Adrenal gland (tissue), 12 donors: Measurements from ENCODE around the gene SLC22A4. TPM values are rescaled to one million over a fixed set of nuclear protein-coding genes. Genes with fewer than 3 reads are reported as not detected.

ENCODE experiments used
- DNase-seq, 7 donors: peaks; one replicate each; pipeline ENCODE4 v3.0.0-alpha.2; 2019 to 2020
- H3K27ac ChIP-seq, 5 donors: fragments of 200-600 bp; sonication (generic) in 4 of 5; 1 replicate in 3 of 5; 2 replicates in 2 of 5; pipeline versions ENCODE4 v1.5.1 to v1.8.0; 2016 to 2020; ENCODE audit warnings: mild to moderate bottlenecking in 1 of 5
- H3K27me3 ChIP-seq: fragments of 200-600 bp; 2 replicates; pipeline ENCODE4 v1.8.0; 2021
- H3K36me3 ChIP-seq, 2 donors: fragments of 200-600 bp; replicated peaks in 1 of 2; 1 replicate in 1 of 2; 2 replicates in 1 of 2; pipeline versions ENCODE4 v1.5.1 to v1.8.0; 2018 to 2022
- H3K4me1 ChIP-seq, 2 donors: fragments of 200-600 bp; replicated peaks in 1 of 2; 1 replicate in 1 of 2; 2 replicates in 1 of 2; pipeline versions ENCODE4 v1.5.1 to v1.8.0; 2018 to 2021
- H3K4me3 ChIP-seq, 4 donors: fragments of 200-600 bp; sonication (generic) in 3 of 4; one replicate each; pipeline ENCODE4 v1.5.1; 2016 to 2018
- H3K9me3 ChIP-seq, 3 donors: fragments of 200-600 bp; sonication (generic) in 1 of 3; replicated peaks in 1 of 3; 1 replicate in 2 of 3; 2 replicates in 1 of 3; pipeline versions ENCODE4 v1.5.1 to v1.8.0; 2016 to 2021
- POLR2A ChIP-seq, 2 donors: fragments of 450-650 bp; IDR thresholded peaks; one replicate each; pipeline ENCODE4 v1.6.1; 2017; ENCODE audit warnings: antibody characterized with exemption in 2 of 2, mild to moderate bottlenecking in 2 of 2, moderate library complexity in 1 of 2
- WGBS, 4 donors: extraction: QIAGEN DNeasy Blood & Tissue Kit in 2 of 4; methylation state at CpG; one replicate each; pipeline versions ENCODE4 v1.1.5 to v1.1.7; 2013 to 2017; 5-methylcytosine and 5-hydroxymethylcytosine counted together
- intact Hi-C, 2 donors: fragments of 100-400 bp; cut with DNase I; formaldehyde crosslinking; loops; one replicate each; pipeline versions ENCODE4 v1.14.1 to v1.15.0; 2022 to 2023
- polyA plus RNA-seq, 3 donors: library from polyadenylated mRNA; stranded (reverse); fragments of 200-250 nt in 2 of 3; fragments of 350-450 nt in 1 of 3; fragmentation: Illumina TruSeq in 1 of 3; extraction: RNeasy Lipid Tissue Mini Kit (QIAGEN cat#74804) in 1 of 3; gene quantifications; one replicate each; pipeline ENCODE4 v1.2.3, GENCODE V29; 2013 to 2014
- total RNA-seq, 9 donors: library from RNA; depleted of rRNA in 4 of 9; stranded (reverse); fragments of >200 nt in 4 of 9; fragments of 120-200 nt in 1 of 9; fragmentation: NEBNext Ultra II Directional in 1 of 9; extraction: Animal tissue kit (Norgen Biotek cat#: 25700) in 1 of 9; gene quantifications; one replicate each; pipeline versions ENCODE4 v1.1.0 to v1.2.4, GENCODE V29; 2013 to 2023
- TF ChIP-seq, protein P1 (sequence below), 6 experiments: fragments of 450-650 bp in 4 of 6; fragments of 200-600 bp in 2 of 6; sonication (generic) in 1 of 6; IDR thresholded peaks; 1 replicate in 5 of 6; 2 replicates in 1 of 6; pipeline versions ENCODE4 v1.5.1 to v1.8.0; 2016 to 2021; ENCODE audit warnings: antibody characterized with exemption in 6 of 6, mild to moderate bottlenecking in 2 of 6, moderate library complexity in 1 of 6
- donor health status: healthy with polysubstance abuse.
- donor health status: Bipolar disorder and iron deficiency.
- donor health status: DM: yes; HTN: yes; CAD: no.
- donor health status: DM: no; HTN: no; CAD: no.
- donor health status: DM: no; HTN: no; CAD: no.
- donor health status: DM: yes; HTN: yes; CAD: no.

Gene SLC22A4
- total and polyA plus RNA-seq, 12 donors: 1.4 to 8.2 (median 3.2) TPM

DNA sequence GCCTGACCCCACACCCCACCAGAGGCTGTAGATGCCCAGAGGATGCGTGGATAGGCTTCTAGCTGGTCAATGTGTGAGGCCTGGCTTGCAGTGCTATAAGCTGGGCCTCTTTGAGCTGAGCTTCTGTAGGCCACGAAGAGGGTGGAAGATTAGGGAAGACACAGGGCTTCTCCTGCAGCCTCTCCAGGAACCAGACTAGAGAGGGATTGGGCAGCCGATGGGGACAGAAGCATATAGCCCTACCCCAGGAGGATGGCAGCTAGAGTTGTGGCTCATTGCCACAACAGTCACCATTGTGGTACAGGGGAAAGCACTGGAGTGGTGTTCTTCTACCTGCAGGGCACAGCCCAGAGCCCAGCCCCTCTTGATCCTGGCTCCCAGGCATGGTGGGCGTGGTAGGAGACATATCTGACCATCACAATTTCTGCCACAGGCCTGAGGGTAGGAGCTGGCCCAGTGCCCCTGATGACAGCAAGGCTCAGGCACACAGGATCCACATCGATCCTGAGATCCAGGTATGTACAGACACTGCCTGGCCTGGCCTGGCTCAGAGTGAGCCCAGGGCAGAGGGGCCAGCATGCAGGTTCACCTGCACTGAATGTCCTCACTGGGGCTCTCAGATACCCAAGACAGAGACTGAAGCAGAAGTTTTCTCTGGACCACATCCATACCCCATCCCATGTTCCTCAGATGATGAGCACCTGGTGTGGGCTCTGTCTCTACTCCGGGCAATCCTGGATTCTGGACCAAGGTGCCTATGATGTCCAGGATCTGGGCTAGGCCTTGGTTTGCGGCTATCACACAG, 28.0 kb upstream of the SLC22A4 start:
- Histone ChIP-seq H3K36me3 (no peaks in the 10 kb centered on the region), H3K27ac (peak overlapping the region in 2 of 5 donors; percentile 66 to 74), H3K4me3 (no peak overlapping the region), H3K27me3 (no peaks in the 10 kb centered on the region), H3K9me3 (no peaks in the 10 kb centered on the region), H3K4me1 (peaks cover 7 to 16% of the 10 kb centered on the region in 2 donors)
- TF ChIP-seq, protein P1, sequence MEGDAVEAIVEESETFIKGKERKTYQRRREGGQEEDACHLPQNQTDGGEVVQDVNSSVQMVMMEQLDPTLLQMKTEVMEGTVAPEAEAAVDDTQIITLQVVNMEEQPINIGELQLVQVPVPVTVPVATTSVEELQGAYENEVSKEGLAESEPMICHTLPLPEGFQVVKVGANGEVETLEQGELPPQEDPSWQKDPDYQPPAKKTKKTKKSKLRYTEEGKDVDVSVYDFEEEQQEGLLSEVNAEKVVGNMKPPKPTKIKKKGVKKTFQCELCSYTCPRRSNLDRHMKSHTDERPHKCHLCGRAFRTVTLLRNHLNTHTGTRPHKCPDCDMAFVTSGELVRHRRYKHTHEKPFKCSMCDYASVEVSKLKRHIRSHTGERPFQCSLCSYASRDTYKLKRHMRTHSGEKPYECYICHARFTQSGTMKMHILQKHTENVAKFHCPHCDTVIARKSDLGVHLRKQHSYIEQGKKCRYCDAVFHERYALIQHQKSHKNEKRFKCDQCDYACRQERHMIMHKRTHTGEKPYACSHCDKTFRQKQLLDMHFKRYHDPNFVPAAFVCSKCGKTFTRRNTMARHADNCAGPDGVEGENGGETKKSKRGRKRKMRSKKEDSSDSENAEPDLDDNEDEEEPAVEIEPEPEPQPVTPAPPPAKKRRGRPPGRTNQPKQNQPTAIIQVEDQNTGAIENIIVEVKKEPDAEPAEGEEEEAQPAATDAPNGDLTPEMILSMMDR (IDR thresholded peaks at IDR 0.05): no peak
- TF ChIP-seq POLR2A (IDR thresholded peaks at IDR 0.05): no peak
- peak in 3 of 7 donors; percentile 13 to 58 (median 15) for DNase-seq
- 81 to 89% (median 85%) methylated on average over 3 to 7 of the region's 7 CpGs for WGBS, 4 donors
- intact Hi-C loops: no loop called here

DNA sequence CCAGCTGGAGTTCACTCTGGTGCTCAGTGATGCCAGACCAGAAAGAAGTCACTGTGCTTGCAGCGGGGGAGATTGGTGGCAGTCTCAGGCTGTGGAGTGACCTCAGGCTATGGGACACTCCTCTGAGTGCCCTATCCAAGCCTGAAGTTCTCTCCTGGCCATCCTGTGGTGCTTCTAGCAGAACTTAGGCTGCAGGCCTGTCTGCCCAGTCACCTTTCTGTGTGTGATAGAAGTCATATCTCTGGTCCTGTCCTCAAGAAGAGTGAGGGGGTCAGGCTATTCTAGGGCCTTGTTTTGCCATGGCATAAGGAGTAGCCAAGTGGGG, 27.4 kb upstream of the SLC22A4 start:
- intact Hi-C loops: no loop called here
- peak in 2 of 7 donors; percentile 7 to 48 for DNase-seq
- no peaks in the 10 kb centered on the region for H3K36me3 ChIP-seq
- H3K27ac ChIP-seq: peak overlapping the region in 1 of 5 donors; percentile 66
- peaks cover 7 to 14% of the 10 kb centered on the region in 2 donors for H3K4me1 ChIP-seq
- no peaks in the 10 kb centered on the region for H3K27me3 ChIP-seq
- no peak for TF ChIP-seq POLR2A (IDR thresholded peaks at IDR 0.05)
- TF ChIP-seq, protein P1 (IDR thresholded peaks at IDR 0.05): no peak
- H3K9me3 ChIP-seq: no peaks in the 10 kb centered on the region
- no peak overlapping the region for H3K4me3 ChIP-seq
- WGBS, 4 donors: 100% methylated on average over 1 of the region's 1 CpG; no CpG with 5 or more reads in 2 of the 4 donors

DNA sequence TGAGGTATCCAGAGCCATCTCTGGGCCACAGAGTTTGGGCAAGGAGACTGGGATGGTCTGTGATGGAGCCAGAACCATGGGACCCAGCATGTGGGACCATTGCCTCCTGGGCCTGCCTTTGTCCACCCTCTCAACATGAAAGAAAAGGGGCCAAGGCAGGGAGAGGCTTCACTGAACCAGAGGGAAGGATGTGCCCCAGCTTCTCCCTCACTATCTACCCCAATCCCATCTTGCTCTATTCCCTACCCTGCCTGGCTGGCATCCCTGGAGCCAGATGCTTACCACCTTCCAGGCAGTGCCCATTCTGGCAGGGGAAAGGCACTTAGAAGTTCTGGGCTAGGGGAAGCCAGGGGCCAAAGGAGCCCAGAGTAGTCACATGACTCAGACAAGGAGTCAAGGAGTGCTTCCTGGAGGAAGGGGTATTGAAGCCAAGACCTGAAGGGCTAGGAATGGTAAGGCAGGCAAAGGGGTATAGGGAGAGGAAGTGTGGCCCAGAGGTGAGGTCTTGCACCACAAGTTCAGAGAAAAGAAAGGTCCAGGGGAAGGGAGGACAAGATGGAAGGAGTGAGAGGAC, 26.9 kb upstream of the SLC22A4 start:
- DNase-seq: peak in 3 of 7 donors; percentile 4 to 43 (median 8)
- intact Hi-C loops: no loop called here
- no peaks in the 10 kb centered on the region for H3K27me3 ChIP-seq
- H3K4me1 ChIP-seq: peaks cover 7 to 14% of the 10 kb centered on the region in 2 donors
- H3K36me3 ChIP-seq: no peaks in the 10 kb centered on the region
- no peak overlapping the region for H3K4me3 ChIP-seq
- H3K9me3 ChIP-seq: no peaks in the 10 kb centered on the region
- H3K27ac ChIP-seq: no peak overlapping the region
- TF ChIP-seq POLR2A (IDR thresholded peaks at IDR 0.05): no peak
- TF ChIP-seq, protein P1 (IDR thresholded peaks at IDR 0.05): no peak

DNA sequence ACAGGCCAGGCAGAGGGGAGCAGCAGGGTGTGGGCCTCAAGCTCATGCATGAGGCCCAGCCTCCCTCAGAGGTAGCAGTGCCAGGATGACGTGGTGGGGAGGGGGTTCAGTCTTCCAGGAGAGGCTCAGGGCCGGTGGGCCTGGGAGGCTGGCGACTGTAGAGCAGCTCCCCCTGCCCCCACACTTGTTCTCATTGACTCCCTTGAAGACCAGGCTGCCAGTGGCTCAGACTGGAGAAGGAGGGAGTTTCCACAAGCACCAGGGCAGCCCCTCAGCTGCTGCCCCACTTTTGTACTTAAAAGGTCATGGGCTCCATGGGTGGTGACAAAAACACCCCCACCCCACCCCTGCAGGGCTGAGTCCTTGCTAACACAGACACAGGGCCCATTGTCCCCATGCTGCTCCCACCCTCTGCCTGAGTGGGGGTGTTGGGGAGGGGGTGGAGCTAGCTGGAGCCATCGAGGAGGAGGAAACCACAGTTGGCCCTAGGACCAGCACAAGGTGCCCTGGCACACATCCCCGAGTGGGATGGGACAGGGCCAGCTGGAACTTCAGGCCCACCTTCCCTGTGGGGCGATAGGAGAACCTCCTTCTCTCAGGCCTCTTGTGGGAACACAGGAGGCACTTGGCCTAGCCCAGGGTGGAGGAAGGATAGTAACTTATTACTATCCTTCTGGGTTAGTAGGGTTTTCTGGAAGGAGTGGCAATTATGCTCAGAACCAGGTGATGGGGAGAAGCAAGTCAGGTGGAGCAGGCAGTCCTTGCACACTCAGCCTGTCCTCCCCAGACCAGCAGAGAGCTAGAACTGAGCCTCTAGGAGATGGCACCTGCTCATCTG, 26.0 kb upstream of the SLC22A4 start:
- H3K27me3 ChIP-seq: no peaks in the 10 kb centered on the region
- WGBS, 4 donors: 58 to 77% (median 71%) methylated on average over 2 to 6 of the region's 6 CpGs
- no peak for TF ChIP-seq POLR2A (IDR thresholded peaks at IDR 0.05)
- TF ChIP-seq, protein P1 (IDR thresholded peaks at IDR 0.05): no peak
- DNase-seq: peak in 4 of 7 donors; percentile 13 to 52 (median 18)
- intact Hi-C loops: no loop called here
- H3K27ac ChIP-seq: peak overlapping the region in 1 of 5 donors; percentile 16
- peaks cover 6 to 13% of the 10 kb centered on the region in 2 donors for H3K4me1 ChIP-seq
- H3K36me3 ChIP-seq: no peaks in the 10 kb centered on the region
- no peaks in the 10 kb centered on the region for H3K9me3 ChIP-seq
- no peak overlapping the region for H3K4me3 ChIP-seq
